Glutamatergic neuron (in vitro differentiated cells): Measurements from ENCODE around the gene FIGNL2. TPM values are rescaled to one million over a fixed set of nuclear protein-coding genes. Genes with fewer than 3 reads are reported as not detected.

Experiments
- DNase-seq: peaks from one replicate; pipeline ENCODE4 v3.0.0; 2022
- H3K27ac Mint-ChIP-seq: one replicate; pipeline ENCODE4 v1.8.0; 2020; ENCODE audit warnings: mild to moderate bottlenecking, mixed read lengths, inconsistent platforms; ENCODE audit not compliant: unreplicated experiment
- H3K27me3 Mint-ChIP-seq: one replicate; pipeline ENCODE4 v1.8.0; 2020; ENCODE audit warnings: mild to moderate bottlenecking, moderate library complexity, mixed read lengths, inconsistent platforms; ENCODE audit not compliant: unreplicated experiment
- H3K36me3 Mint-ChIP-seq: one replicate; pipeline ENCODE4 v1.8.0; 2020; ENCODE audit warnings: mild to moderate bottlenecking, mixed read lengths, inconsistent platforms; ENCODE audit not compliant: unreplicated experiment
- H3K4me1 Mint-ChIP-seq: one replicate; pipeline ENCODE4 v1.8.0; 2020; ENCODE audit warnings: mild to moderate bottlenecking, low read depth, mixed read lengths, inconsistent platforms; ENCODE audit not compliant: unreplicated experiment
- H3K4me3 Mint-ChIP-seq: one replicate; pipeline ENCODE4 v1.8.0; 2020; ENCODE audit warnings: mild to moderate bottlenecking, mixed read lengths, inconsistent platforms; ENCODE audit not compliant: unreplicated experiment
- H3K9me3 Mint-ChIP-seq: one replicate; pipeline ENCODE4 v1.8.0; 2020; ENCODE audit warnings: mild to moderate bottlenecking, moderate library complexity, mixed read lengths, inconsistent platforms; ENCODE audit not compliant: unreplicated experiment
- CTCF ChIP-seq: fragments of 200-600 bp; sonication (generic); IDR thresholded peaks from one replicate; pipeline ENCODE4 v1.5.0; 2021; ENCODE audit not compliant: partially characterized antibody, unreplicated experiment
- total RNA-seq: library from RNA; stranded (reverse); fragmentation: NEBNext Ultra II Directional; extraction: Animal tissue kit (Norgen Biotek cat#: 25700); gene quantifications from one replicate; pipeline ENCODE4 v1.2.1, GENCODE V29; 2021; ENCODE audit not compliant: unreplicated experiment

Gene FIGNL2
- total RNA-seq, 1 donor from 2014 or later, result 107 TPM

GRCh38 chr12:51797301-51797700, 51.2 kb downstream of the FIGNL2 start:
- Mint-ChIP-seq H3K4me1 (no peaks in the 10 kb centered on the region), H3K36me3 (peaks cover 13% of the 10 kb centered on the region), H3K27ac (no peak overlapping the region), H3K27me3 (no peaks in the 10 kb centered on the region), H3K4me3 (no peak overlapping the region), H3K9me3 (peaks cover 5% of the 10 kb centered on the region)
- no peak for TF ChIP-seq CTCF
- DNase-seq, result no peak

- no peak overlapping the region for H3K27ac Mint-ChIP-seq
- no peaks in the 10 kb centered on the region for H3K27me3 Mint-ChIP-seq
- no peak for TF ChIP-seq CTCF
- no peaks in the 10 kb centered on the region for H3K4me1 Mint-ChIP-seq
- peaks cover 8% of the 10 kb centered on the region for H3K36me3 Mint-ChIP-seq
- H3K9me3 Mint-ChIP-seq, result peaks cover 9% of the 10 kb centered on the region
- no peak for DNase-seq
- H3K4me3 Mint-ChIP-seq, result no peak overlapping the region
Observed at GRCh38 chr12:51793201-51793600, 55.3 kb downstream of the FIGNL2 start.

- Mint-ChIP-seq H3K4me1 (no peaks in the 10 kb centered on the region), H3K27ac (no peak overlapping the region), H3K9me3 (peaks cover 9% of the 10 kb centered on the region), H3K36me3 (peaks cover 8% of the 10 kb centered on the region), H3K27me3 (no peaks in the 10 kb centered on the region), H3K4me3 (no peak overlapping the region)
- no peak for DNase-seq
- TF ChIP-seq CTCF, result no peak
Observed at GRCh38 chr12:51792417-51792816, 56.1 kb downstream of the FIGNL2 start.

- Mint-ChIP-seq H3K36me3 (peaks cover 8% of the 10 kb centered on the region), H3K9me3 (peaks cover 7% of the 10 kb centered on the region), H3K4me3 (no peak overlapping the region), H3K27me3 (no peaks in the 10 kb centered on the region), H3K4me1 (no peaks in the 10 kb centered on the region), H3K27ac (no peak overlapping the region)
- DNase-seq, result no peak
- no peak for TF ChIP-seq CTCF
Observed at GRCh38 chr12:51788876-51789275, 59.6 kb downstream of the FIGNL2 start.

- Mint-ChIP-seq H3K36me3 (no peaks in the 10 kb centered on the region), H3K9me3 (no peaks in the 10 kb centered on the region), H3K27ac (no peak overlapping the region), H3K4me3 (no peak overlapping the region), H3K27me3 (no peaks in the 10 kb centered on the region), H3K4me1 (no peaks in the 10 kb centered on the region)
- TF ChIP-seq CTCF, result no peak
- no peak for DNase-seq
Observed at GRCh38 chr12:51785906-51786305, 62.6 kb downstream of the FIGNL2 start.
